HG03378 (cell line): ENCODE results near the gene MYLK4.

Experiments used
- ATAC-seq: cut with Tn5 transposase; IDR thresholded peaks from one replicate; pipeline ENCODE4 v1.9.1; 2021; ENCODE audit warnings: mild to moderate bottlenecking, moderate library complexity; ENCODE audit not compliant: unreplicated experiment

MYLK4 gene

DNA sequence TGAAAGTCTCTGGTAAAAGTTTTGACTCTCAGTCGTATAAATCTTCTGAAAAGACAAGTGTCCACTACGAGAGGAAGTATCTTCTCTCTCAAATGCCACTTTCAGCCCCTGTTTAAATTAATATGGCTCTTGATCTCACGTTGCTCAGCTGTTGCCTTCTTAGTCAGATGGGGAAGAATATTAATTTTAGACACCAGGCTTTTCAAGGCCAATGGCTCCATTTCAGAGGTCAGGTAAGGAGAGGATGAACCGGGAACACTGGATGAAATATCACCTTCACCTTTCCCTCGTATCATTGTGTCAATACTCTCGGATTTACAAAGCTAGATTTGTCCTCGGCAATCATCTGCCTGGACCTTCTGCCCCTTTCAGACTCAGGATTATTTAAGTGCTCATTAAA, at the start of gene MYLK4:
MYLK4 (minus strand) TSS at position 91 of the 400 bp plus-strand sequence. CDS start 1,628 bp downstream, outside the sequence.
- no peak for ATAC-seq

DNA sequence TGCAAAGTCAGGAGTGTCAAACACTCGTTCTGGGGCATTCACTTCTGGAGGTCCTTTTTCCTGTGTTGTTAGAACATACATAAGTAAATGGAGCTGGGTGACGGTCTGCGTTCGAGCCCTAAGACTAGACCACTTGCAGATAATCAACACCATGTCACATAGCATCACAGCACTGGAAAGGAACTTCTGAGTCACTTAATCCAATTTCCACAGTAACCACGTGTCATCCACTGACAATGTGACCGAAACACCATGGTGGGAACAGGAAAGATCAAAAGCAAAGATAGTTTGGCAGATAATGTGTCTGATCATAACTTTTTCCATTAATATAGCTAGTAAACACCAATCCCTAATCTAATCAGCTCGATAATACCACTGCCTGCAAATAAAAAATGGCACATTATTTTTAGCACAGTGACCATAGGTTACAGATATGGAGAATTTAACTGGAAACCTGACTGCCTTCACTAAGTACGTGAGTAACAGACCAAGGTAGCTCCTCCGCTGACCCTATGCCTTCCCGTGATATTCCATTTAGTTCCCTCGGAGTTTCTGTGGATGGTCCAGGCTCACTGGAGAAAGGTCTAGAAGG, 49.3 kb upstream of the MYLK4 start:
- no peak for ATAC-seq

GRCh38 chr6:2798586-2799134, 47.9 kb upstream of the MYLK4 start:
- no peak for ATAC-seq

GRCh38 chr6:2797564-2798031, 46.9 kb upstream of the MYLK4 start:
- ATAC-seq = no peak

- no peak for ATAC-seq
These were observed 46.1 kb upstream of the MYLK4 start for GRCh38 chr6:2796861-2797260.

GRCh38 chr6:2795956-2796355, 45.2 kb upstream of the MYLK4 start:
- no peak for ATAC-seq

DNA sequence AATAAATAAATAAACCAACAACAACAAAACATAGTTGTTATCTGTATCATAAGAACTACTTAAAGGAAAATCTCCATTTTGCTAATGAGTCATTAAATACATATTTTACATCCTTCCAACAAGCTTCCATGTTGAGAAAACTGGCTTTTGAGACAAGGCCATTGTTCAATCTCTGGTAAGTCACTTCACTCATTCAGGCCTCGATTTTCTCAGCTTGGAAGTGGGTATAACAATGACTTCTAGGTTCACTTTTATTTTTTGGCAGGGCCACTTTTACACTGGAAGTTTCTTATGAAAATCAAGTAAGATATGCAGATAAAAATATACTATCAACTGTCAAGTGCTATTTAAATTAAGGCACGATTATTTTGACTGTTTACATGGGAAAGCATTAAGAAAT, 44.4 kb upstream of the MYLK4 start:
- no peak for ATAC-seq

- ATAC-seq = no peak
These were observed 43.5 kb upstream of the MYLK4 start for GRCh38 chr6:2794171-2794730.

GRCh38 chr6:2793534-2794151, 42.9 kb upstream of the MYLK4 start:
- ATAC-seq = no peak

GRCh38 chr6:2792330-2793110, 41.8 kb upstream of the MYLK4 start:
- ATAC-seq = no peak

- ATAC-seq = no peak
These were observed 40.8 kb upstream of the MYLK4 start for GRCh38 chr6:2791450-2791974.

DNA sequence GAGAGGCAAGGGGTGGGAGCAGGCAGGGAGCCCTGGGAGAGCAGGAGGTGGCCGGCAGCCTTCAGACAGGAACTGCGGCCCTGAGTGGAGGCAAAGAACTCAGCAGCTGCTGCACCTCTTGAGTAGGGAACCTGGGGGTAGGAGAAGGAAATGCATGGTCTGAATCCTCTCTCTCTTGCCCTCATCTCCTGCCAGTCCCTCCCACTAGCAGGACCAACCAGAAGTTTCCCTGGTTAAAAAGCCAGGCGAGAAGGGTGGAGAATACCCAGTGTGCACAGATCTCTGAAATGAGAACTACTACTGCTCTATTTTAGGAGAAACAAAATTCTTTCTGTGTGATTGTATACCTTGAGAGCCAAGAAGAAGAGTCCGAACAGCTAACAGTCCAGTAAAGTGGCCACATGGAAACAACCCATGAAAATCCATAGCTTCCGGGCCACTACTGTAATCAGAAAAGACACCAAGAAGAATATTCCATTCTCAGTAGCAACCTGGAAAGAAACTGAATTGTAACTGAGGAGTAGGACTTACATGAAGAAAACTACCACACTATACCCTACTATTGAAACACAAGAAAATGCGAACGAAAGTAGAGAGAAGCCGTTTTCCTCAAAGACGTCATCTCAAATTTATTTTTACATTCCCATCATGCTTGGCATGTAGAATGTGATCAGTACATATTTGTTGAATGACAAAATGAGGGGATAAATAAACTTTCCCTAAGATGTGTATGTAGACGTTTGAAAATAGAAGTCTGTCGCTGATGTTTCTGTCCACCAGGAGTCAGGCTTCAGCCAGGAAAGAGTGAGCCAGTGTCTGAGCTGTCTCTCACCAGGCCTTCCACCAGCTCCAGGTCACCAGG, 40.1 kb upstream of the MYLK4 start:
- no peak for ATAC-seq

- ATAC-seq = no peak
These were observed 35.5 kb upstream of the MYLK4 start for GRCh38 chr6:2786269-2786668.

- ATAC-seq = no peak
These were observed 34.2 kb upstream of the MYLK4 start for GRCh38 chr6:2784930-2785329.

DNA sequence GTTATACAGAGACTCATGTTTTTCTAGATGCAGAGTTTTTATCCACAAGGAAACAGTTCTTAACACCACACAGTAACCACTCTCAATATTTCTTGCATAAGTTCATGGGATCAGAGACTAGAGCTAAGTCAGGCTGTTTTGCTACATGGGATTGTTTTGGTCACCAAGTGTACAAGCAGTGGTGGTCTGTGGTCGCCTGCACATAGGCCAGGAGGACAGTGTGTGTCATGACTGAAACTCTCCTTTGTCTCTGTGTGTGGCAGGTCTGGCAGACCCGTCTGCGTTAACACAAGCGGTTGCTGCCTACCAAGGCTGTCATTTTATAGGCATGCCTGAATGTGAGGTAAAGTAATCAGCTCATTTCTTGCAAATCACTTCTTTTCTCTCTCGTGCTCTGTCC, 33.3 kb upstream of the MYLK4 start:
- ATAC-seq = no peak

GRCh38 chr6:2783188-2783963, 32.7 kb upstream of the MYLK4 start:
- no peak for ATAC-seq

DNA sequence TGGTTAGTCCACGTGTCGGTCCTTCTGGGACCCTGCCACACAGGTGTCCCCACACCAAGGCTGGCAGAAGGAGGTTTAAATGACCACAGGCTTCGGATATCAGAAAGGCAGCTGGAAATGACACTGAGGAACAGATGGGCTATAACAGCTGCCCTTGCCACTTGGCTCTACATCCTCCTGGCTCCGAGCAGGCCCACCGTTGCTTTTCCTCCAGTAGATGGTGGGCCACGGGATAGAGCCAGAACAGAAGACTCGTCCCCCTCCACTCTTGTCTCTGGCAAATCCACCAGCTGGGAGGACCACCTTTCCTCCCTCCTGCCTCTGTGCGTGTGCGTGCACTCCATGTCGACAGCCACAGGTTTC, 32.1 kb upstream of the MYLK4 start:
- ATAC-seq = no peak

- ATAC-seq = no peak
These were observed 31.6 kb upstream of the MYLK4 start for GRCh38 chr6:2782356-2782708.

DNA sequence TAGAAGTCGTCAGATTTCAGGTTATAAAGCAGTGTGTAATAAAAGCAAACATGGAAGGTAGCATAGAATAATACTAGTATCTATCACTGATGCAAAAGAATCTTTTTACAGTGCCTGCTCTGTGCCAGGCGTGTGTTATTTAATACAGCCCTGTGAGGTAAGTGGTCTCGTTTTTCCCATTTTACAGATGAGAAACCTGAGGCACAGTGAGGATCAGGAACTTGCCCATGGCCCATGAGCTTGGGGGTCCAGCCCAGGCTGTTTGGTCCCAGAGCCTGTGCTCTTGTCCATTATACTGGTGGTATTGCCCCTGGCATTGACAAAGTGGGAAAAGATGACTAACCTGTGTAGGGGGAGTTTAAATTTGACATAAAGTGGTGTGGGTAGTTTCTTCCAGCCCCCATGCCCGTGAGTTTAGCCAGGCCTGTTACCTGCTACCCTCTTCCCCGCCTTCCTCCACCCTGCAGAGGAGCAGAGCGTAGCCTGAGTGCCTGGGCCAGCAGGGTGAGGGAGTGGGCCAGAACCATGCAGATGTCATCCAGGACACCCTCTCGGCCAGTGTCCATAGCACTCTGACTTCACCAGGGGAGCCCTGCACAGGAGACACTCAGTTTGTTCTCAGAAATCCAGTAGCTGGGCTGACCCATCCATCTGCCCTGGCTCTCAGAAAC, 31.1 kb upstream of the MYLK4 start:
- no peak for ATAC-seq
